Stimulated activated CD8-positive, alpha-beta memory T cell treated with anti-CD3 and anti-CD28 coated beads, Interleukin-2, amount 100 ng/mL, for 48 hours (primary cell): ENCODE data around the gene CHST13.

Experiments used
- DNase-seq, 2 donors: peaks; one replicate each; pipeline ENCODE4 v3.0.0-alpha.2; 2020; ENCODE audit warnings: low read depth in 2 of 2

CHST13 gene, protein sequence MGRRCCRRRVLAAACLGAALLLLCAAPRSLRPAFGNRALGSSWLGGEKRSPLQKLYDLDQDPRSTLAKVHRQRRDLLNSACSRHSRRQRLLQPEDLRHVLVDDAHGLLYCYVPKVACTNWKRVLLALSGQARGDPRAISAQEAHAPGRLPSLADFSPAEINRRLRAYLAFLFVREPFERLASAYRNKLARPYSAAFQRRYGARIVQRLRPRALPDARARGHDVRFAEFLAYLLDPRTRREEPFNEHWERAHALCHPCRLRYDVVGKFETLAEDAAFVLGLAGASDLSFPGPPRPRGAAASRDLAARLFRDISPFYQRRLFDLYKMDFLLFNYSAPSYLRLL

DNA sequence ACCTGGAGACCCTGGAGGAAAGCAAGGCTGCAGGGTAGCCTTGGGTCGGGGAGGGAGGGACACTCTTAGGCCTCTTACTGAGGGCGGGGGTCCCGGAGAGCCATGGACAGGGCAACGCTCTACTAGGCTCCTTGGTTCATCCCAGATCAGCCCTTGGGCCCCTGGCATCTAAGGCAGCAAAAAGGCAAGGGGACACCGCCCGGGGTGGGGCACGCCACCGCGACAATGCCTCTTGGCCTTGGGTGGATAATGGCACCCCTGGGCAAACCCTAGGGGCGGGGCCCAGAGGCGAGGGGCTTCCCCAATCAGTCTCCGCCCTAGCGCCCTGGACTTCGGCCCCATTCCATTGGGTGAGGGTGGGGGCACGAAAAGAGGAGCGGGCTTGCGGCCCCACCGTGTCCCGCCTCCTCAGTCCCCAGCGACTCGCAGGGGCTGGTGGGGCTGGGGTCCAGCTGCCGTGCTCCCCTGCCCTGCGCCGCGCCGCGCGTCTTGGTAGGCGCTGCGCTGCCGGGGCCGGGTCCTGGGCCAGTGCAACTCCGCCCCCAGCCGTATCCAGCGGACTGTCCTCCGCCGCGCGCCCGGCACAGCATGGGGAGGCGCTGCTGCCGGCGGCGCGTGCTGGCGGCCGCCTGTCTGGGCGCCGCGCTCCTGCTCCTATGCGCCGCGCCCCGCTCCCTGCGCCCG is at the start of gene CHST13:
Gene CHST13, plus strand, starts transcription at position 411 of the 684 bp plus-strand sequence. Its CDS starts 178 bp downstream, at position 589.
- DNase-seq = no peak

- peak; percentile 14 to 22 for DNase-seq
Observed at GRCh38 chr3:126474498-126475412, 49.2 kb upstream of the CHST13 start.

DNA sequence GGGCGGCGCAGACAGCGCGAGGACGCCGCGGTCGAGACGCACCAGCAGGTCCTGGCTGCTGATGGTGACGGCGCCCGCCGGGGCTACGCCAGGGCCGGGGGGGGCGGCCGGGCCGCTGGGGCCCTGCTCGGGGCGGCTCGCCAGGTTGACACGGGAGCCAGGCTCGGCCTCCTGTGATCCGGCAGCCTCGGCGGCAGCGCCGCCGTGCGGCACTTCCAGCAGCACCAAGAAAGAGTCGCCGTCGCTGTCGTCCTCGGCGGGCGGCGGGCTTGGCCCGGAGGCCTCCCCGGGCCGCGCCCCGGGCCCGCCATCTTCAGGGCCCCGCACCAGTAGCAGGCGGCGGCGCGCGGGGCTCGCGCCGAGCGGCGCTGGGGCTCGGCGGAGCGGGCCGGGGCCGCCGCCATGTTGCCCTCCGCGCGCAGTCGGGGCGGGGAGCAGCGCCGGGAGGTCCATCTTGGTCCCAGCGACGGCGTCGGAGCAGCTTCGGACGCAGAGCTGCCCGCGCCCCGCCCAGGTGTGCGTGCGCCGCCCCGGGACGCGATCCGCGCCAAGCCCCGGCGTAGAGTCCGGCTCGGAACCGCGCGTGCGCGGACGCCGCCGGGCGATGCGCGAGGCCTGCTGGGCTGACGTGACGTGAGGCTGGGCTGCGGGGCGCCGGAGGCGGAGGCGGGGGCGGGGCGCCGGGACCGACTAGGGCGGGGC is 48.4 kb upstream of the CHST13 start, which contains the start of gene ZXDC:
Gene ZXDC, minus strand, starts transcription at position 479 of the 702 bp plus-strand sequence. Its CDS starts 26 bp downstream, at position 453.
- peak; percentile 86 to 94 for DNase-seq

GRCh38 chr3:126476166-126477060 is 47.5 kb upstream of the CHST13 start:
- DNase-seq = peak in 1 of 2 donors; percentile 18

GRCh38 chr3:126477061-126477380 is 46.9 kb upstream of the CHST13 start:
- no peak for DNase-seq

GRCh38 chr3:126478581-126479310 is 45.2 kb upstream of the CHST13 start:
- no peak for DNase-seq

DNA sequence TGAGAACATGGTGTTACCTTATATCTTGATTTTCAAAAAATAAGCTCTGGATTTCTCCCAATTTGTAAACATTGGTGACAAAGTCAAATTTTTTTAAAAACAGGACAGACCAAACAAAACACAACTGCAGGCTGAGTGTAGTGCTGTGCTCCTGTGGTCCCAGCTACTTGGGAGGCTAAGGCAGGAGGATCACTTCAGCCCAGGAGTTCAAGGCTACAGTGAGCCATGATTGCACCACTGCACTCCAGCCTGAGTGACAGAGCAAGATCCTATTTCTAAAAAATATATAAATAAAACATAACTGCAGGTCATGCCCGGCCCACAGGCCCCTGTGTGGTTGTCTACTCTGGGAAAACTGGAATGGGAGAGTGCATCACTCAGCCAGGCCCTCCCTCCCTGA is 44.3 kb upstream of the CHST13 start:
- DNase-seq = no peak

GRCh38 chr3:126480206-126480605 is 43.7 kb upstream of the CHST13 start:
- DNase-seq = no peak

DNA sequence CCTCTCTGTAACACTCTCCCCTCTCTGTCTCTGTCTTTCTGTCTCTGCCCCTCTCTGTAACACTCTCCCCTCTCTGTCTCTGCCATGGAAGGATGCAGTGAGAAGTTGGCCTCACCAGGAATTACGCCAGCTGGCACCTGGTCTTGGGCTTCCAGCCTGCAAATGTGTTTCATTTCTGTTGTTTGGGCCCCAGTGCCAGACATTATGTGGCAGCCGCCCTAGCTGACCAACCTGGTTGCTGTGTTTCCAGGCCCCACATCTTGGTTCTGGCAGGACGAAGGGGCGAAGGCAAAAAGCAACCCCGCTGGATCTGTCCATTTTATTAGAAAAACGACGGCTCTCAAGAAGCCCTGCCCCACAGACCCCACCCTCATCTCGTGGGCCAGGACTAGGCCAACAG is 43.1 kb upstream of the CHST13 start:
- no peak for DNase-seq

DNA sequence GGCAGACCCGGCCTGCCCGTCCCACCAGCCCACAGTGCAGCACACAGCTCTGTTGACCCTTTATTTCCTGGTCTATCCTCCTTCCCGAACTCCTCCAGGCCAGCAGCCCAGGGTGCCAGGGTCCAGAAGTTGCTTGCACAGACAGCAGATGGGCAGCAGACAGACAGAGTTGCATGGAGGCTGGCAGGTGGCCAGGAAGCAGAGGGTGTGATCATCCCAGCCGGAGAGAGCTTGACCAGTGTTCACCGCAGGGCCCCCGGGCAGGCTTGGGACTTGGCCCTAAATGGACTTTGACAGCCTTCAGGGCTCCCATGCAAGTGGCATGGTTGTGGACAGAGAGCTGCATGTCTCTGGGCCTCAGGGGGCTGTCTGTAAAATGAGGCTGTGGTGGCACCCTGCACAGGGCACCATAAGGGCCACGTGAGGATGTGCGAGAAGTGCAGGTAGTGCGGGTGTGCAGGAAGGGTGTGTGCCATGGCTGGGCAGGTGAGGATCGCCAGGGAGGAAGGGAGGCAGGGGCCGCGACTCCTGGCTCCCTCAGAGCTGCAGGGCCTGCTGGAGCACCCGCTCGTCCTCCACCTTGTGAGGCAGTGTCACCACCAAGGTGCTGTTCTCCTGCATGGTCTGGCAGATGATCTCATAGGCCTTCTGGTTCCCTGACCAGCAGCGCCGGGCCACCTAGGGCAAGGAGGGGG is 42.0 kb upstream of the CHST13 start:
- no peak for DNase-seq

DNA sequence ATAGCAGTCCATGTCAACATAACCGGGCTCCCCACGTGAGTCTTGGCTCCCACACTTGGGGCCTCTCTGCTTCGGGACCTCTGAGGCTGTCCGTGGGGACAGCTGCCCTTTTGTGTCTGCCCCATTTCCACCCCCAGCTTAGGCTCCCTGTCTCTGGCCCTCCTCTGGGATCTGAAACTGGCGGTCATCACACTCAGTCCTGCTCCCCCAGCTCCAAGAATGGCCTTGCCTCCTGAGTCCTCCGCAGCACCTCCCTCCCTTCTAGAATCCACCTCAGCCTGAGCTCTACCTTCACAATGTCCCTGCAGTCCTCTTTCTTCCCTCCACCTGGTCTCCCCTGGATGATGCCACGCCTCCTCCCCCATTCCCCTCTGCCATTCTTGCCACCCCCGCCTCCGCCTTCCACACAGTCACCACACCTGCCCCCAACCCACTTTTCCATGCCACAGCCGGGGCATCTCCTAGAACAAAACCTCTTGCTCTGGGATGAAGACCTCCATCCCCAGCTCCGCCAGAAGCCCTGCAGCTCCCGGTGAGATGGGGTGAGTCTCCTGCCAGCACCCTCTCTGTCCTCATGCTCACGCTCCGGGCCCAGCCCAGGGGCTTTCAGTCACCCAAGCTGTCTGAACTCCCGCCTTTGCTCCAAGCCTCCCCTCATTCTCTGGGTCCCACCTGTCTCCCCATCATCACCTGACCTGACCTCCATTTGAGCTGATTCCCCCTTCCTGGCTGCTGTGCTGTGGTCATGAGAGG is 41.3 kb upstream of the CHST13 start:
- no peak for DNase-seq

GRCh38 chr3:126483321-126483761 is 40.6 kb upstream of the CHST13 start:
- DNase-seq = no peak

- DNase-seq = no peak
Observed at GRCh38 chr3:126484148-126484547, 39.8 kb upstream of the CHST13 start.

DNA sequence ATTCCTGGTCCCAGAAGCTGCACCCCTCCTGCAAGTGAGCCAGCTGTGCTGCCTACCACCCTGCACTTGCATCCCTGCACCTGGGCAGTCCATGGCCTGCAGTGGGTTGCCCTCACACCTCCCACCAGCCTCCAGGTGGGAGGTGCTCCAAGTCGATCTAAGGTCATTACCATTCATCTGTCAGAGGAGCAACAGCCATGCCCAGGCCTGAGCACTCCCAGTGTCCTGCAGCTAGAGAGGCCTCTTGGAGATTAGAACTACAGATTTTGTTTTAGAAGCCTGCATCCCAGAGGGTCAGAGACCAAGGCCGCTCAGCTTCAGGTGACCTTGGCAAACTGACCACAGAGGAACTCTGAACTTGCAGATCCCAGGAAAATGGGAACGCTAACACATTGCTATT is 39.3 kb upstream of the CHST13 start:
- DNase-seq = no peak

DNA sequence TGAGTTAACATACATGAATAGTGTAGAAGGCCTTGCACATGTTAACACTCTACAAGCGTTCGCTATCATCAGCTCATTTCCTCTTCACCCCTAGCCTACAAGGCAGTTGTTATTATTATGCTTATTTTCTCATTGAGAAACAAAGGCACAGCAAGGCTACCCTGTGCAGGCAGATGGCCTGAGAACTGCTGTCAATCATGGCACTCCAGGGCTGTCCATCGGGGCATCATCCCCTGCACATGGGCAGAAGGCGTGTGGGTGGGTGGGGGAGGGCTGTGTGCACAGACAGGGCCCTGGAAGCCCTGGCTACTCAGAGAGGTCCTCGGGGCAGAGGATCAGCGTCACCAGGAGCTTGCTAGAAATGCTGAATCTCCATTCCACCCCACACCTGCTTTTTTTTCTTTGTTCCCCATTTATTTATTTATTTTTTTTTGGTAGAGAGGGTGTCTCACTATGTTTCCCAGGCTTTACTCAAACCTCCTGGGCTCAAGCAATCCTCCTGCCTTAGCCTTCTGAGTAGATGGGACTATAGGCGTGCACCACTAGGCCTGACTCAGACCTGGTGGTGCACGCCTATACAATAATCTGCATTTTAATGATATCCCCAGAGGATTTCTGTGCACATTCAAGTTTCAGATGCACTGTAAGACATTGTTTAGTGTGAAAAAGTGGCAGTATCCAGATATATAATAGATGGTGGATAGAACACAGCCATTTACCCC is 38.6 kb upstream of the CHST13 start:
- no peak for DNase-seq

DNA sequence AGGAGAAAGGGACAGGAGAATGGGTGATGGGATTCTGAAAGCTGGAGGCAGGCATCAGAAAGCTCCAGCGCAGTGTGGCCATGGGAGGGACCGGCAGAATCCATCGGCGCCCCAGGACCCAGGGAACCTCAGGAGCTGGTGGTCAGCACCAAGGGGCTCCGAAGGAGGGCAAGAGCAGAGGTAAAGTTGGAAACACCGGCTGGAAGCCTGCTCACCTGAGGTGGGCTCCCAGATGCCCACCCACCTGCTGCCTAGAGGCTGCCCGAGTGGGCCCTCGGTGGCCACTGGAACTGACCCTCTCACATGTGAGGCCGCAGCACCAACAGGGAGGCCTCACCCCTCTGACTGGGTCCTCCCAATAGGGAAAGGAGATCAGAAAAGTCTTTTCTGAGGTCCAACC is 38.0 kb upstream of the CHST13 start:
- DNase-seq = no peak

- no peak for DNase-seq
Observed at GRCh38 chr3:126486360-126486847, 37.6 kb upstream of the CHST13 start.
